ENCODE results near the gene VEPH1.

- TF ChIP-seq CTCF (IDR thresholded peaks at IDR 0.05) = no peak
- TF ChIP-seq POLR2A (IDR thresholded peaks at IDR 0.05) = no peak
Measured at GRCh38 chr3:157384031-157384430, 119.2 kb downstream of the VEPH1 start.
